Germinal center (tissue), 1 donor: Measurements from ENCODE around the gene ZNF729.
"Not testable (repeated sequence)": the region's sequence is repeated elsewhere in the genome, so short reads cannot be mapped to it uniquely, and the experiment has no call there.

Source experiments
- DNase-seq: peaks from one replicate; pipeline ENCODE4 v3.0.0; 2012; ENCODE audit warnings: mixed read lengths, low spot score

The ZNF729 gene

GRCh38 chr19:22286151-22286810 lies at the start of gene ZNF729:
Gene ZNF729, plus strand, starts transcription at chr19:22286441. Its CDS starts 85 bp downstream, at chr19:22286526.
- DNase-seq = no peak

- DNase-seq = no peak
These were observed 29.4 kb upstream of the ZNF729 start for GRCh38 chr19:22256856-22257255.

GRCh38 chr19:22257381-22257780 lies 28.9 kb upstream of the ZNF729 start:
- DNase-seq = no peak

- DNase-seq = no peak
These were observed 28.3 kb upstream of the ZNF729 start for GRCh38 chr19:22257916-22258315.

GRCh38 chr19:22260499-22260898 lies 25.7 kb upstream of the ZNF729 start:
- DNase-seq = no peak

- DNase-seq = no peak
These were observed 24.6 kb upstream of the ZNF729 start for GRCh38 chr19:22261596-22261995.

GRCh38 chr19:22263121-22263520 lies 23.1 kb upstream of the ZNF729 start:
- no peak for DNase-seq

- not testable (repeated sequence) for DNase-seq
These were observed 35.3 kb downstream of the ZNF729 start for GRCh38 chr19:22321554-22321953.

GRCh38 chr19:22326219-22326618 lies 40.0 kb downstream of the ZNF729 start:
- DNase-seq = no peak

GRCh38 chr19:22327321-22327720 lies 41.1 kb downstream of the ZNF729 start:
- DNase-seq = no peak

- no peak for DNase-seq
These were observed 45.3 kb downstream of the ZNF729 start for GRCh38 chr19:22331521-22331920.

GRCh38 chr19:22332924-22333323 lies 46.7 kb downstream of the ZNF729 start:
- no peak for DNase-seq

GRCh38 chr19:22335716-22336115 lies 49.5 kb downstream of the ZNF729 start:
- no peak for DNase-seq

GRCh38 chr19:22354665-22355064 lies 68.4 kb downstream of the ZNF729 start:
- DNase-seq = no peak
